CD4-positive, alpha-beta T cell treated with Interferon alpha-2 for 1 hour (primary cell): ENCODE results near the gene CTAG1B.
"Not testable (repeated sequence)": the region's sequence is repeated elsewhere in the genome, so short reads cannot be mapped to it uniquely, and the experiment has no call there.

Source experiments
- DNase-seq, 2 donors: peaks; one replicate each; pipeline ENCODE4 v3.0.0-alpha.2; 2020 to 2022

Gene CTAG1B

GRCh38 chrX:154620767-154621414 is 1.8 kb upstream of the CTAG1B start:
- not testable (repeated sequence) for DNase-seq

DNA sequence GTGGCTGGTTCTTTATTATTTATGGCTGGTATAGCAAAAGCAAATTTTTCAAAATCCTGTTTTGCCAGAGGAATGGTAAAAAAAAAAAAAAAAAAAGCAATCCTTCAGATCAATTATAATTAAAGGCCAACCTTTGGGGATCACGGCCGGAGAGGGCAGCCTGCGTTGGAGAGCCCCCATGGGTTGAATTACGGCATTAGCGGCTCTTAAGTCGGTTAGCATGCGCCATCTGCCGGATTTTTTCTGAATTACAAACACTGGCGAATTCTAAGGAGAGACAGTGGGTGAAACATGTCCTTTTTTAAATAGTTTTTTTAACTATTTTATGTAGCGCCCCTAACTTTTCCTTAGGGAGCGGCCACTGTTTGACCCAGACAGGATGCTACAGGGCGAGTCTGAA is 5.5 kb downstream of the CTAG1B start:
- not testable (repeated sequence) for DNase-seq

DNA sequence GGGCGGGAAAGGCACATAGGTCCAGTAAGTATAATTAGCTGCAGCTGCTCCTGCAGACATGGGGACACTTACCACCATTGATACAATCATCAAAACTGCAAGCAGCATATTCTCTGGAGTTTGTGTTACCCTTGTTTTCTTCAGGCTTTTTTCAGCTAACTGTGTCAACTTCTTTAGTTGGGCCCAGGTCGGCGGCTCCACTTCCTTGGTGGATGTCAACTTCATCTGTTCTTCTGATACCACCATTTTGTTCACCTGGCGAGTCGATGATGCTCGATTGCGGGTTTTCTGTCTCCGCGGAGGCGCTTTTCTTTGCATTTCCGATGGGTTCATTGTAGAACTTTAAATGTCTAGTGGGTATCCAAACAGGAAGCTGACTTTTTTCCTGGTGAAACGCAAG is 7.9 kb downstream of the CTAG1B start:
- not testable (repeated sequence) for DNase-seq

- not testable (repeated sequence) for DNase-seq
Observed at GRCh38 chrX:154608823-154609222, 10.3 kb downstream of the CTAG1B start.

DNA sequence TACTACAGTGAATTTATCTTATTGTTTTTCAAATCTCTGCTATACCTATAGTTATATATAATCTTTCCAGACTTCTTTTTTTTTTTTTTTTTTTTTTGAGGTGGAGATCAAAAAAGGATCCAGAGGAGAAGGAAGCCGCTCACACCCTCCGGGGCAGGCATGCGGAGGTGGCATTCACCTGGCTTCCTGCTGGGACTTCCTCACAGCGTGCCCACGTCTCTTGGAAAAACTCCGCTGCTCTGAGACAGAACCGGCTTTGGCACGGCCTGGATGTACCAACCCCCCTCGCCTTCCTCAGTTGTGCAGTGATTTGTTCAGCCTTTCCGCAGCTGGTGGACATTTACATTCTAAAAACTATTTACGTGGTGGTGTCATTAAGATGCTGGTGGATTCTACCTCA is 11.1 kb downstream of the CTAG1B start:
- DNase-seq: not testable (repeated sequence)

- no peak for DNase-seq
Observed at GRCh38 chrX:154607370-154607769, 11.7 kb downstream of the CTAG1B start.

- no peak for DNase-seq
Observed at GRCh38 chrX:154605566-154605965, 13.5 kb downstream of the CTAG1B start.

DNA sequence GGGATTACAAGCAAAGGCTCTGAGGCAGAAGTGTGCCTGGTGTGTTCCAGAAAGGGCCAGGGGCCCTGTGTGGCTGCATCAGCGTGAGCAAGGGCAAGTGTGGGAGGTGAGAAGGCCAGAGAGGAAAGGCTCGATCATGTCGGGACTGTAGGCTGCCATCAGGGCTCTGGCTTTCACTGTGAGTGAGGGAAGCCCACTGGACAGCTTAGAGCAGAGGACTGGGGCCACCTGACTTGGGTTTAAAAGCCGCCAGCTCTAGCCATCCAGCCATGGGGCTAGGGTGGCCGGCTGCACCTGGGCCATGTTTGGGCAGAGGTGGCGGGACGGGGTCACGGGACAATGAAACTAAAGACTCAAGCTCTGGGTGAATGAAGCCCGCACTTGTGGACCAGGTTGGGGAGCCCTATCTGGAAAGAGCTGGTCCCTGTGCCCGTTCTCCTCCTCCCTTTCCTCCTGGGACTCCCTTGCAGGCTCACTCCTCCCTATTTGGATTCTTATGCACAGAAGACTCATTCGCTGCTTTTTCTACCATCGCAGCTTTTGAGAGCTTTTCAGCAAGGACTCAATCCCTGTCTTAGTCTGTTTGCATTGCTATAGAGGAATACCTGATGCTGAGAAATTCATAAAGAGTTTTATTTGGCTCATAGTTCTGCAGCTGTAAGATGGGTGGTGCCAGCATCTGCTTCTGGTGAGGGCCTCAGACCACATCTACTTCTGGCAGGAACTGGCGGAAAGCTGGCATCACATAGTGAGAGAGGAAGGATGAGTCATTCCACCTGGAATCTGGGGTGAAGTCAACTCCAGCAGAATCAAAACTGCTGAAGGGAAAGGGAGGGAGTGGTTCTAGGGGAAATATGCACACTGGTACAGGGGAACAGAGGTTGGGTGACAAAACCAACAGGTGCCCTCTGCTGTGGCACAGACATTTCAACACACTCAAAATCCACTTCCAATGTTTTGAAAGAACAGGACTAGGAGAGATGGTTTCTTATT is 15.3 kb downstream of the CTAG1B start:
- no peak for DNase-seq

DNA sequence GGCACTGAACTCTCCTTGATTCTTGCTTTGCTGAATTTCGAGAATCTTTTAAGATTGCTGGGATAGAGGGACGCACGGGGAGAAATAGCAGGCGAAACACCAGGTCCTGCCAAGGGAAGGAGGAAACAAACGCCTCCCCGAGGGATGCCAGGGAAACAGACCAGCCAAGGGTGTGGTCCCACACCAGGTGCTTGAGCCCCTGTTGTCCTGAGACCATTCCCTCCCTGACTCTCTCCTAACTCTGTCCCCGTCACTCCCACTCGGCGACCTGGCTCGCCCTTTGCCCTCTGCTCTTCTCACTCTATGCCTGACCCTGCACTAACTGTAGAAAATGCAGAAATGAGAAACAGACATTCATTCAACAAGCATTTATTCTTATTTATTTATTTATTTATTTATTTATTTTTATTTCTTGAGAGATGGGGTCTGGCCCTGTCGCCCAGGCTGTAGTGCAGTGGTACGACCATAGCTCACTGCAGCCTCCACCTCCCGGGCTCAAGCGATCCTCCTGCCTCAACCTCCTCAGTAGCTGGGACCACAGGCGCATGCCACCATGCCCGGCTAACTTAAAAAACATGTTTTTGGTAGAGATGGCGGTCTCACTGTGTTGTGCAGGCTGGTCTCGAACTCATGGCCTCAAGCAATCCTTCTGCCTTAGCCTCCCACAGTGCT is 16.2 kb downstream of the CTAG1B start:
- no peak for DNase-seq

DNA sequence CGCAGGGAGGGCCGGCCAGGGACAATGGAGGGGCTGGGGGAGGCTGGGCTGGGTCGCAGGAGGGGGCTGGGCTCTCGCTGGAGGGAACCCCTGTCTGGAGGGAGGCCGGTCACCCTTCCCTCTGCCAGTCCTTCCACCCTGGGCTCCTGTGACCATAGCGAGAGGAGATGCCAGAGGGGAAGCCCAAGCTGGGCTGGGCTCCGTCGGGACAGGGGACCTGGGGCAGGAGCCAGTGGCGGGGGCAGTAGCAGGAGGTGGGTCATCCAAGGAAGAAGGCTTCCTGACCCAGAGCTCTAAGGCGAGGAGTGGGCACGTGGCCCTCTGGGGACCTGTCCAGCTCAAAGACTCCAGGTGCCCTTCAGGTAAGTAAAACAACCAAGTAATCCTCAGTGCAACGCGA is 16.9 kb downstream of the CTAG1B start:
- no peak for DNase-seq

- no peak for DNase-seq
Observed at GRCh38 chrX:154600759-154601374, 18.2 kb downstream of the CTAG1B start.

GRCh38 chrX:154599531-154599930 is 19.6 kb downstream of the CTAG1B start:
- DNase-seq: no peak

- no peak for DNase-seq
Observed at GRCh38 chrX:154598656-154599055, 20.4 kb downstream of the CTAG1B start.

DNA sequence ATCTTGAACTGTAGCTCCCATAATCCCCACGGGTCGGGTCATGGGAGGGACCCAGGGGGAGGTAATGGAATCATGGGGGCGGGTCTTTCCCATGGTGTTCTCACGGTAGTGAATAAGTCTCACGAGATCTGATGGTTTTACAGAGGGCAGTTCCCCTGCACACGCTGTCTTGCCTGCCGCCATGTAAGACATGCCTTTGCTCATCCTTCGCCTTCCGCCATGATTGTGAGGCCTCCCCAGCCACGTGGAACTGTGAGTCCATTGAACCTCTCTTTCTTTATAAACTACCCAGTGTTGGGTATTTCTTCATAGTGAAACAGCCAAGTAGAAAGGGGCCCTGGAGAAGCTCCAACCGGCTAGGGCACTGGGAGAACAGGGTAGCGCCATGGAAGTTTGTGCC is 21.9 kb downstream of the CTAG1B start:
- no peak for DNase-seq

- DNase-seq: no peak
Observed at GRCh38 chrX:154596290-154596929, 22.7 kb downstream of the CTAG1B start.

- DNase-seq: no peak
Observed at GRCh38 chrX:154595559-154596249, 23.4 kb downstream of the CTAG1B start.

GRCh38 chrX:154594491-154594890 is 24.6 kb downstream of the CTAG1B start:
- DNase-seq: no peak

GRCh38 chrX:154593201-154593600 is 25.9 kb downstream of the CTAG1B start:
- DNase-seq: no peak

DNA sequence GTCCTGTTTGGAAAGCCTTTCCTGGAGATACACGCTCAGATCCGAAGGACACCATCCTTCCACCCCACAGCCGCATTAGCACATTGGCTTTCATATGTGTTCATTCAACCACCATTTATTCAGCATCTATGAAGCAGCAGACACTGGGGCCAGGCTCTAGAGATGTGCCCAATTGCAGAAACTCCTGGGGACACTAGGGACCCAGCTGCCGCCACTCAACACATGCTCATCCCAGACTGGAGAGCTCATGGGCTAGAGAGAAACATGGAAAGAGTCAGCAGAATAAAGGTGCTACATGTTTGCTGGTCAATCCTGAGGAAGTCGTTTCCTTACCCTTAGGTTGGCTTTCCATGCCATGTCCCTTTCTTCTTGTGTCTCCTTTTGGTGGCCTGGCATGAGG is 26.6 kb downstream of the CTAG1B start:
- DNase-seq: no peak

- not testable (repeated sequence) for DNase-seq
Observed at GRCh38 chrX:154590415-154590814, 28.7 kb downstream of the CTAG1B start.

GRCh38 chrX:154584585-154585183 is 34.4 kb downstream of the CTAG1B start, which contains the start of gene CTAG1A:
TSS of gene CTAG1A (plus strand) at chrX:154585133. CDS start at chrX:154585207, 74 bp downstream.
- not testable (repeated sequence) for DNase-seq
